ENCODE results near the gene HES1. TPM values are rescaled to one million over a fixed set of nuclear protein-coding genes. Genes with fewer than 3 reads are reported as not detected.

HES1 gene
- total RNA-seq, 2 experiments from 2014 or later: 2.3 to 2.5 TPM

DNA sequence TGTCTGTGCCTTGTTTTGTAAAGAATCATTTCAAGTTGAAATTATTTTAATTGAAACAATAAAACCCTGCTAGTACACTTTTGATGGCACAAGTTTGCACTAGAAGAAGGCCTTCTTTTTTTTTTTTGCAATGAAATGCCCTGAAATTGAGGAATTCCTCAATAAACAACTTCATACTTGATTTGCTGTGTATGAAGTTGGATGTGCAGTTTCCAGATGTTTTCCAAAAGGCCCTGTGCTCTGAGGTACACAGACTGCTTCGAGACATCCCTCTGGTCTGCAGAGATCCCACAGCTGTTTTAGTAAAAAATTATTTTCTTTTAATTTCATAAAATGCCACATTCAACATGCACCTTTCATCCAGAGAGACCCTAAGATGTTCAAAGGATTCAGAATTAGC is 48.9 kb downstream of the HES1 start:
- no peaks in the 10 kb centered on the region for H3K9me3 Mint-ChIP-seq

DNA sequence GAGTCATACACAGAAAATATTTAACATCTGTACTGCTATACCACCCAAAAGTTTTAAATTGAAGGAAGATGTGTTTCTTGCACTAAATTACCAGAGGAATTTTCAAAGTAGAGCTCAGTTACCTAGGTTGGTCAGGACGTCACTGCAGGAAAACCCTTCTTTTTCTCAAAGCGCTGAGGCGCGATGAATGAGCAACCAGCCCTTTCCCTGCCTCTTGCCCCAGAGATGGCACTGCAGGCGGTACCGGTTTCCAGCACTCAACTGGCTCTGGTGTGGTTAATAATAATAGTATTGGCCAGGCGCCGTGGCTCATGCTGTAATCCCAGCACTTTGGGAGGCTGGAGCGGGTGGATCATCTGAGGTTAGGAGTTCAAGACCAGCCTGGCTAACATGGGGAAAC is 49.3 kb downstream of the HES1 start:
- intact Hi-C loops (cut with micrococcal nuclease): no loop called here
- Mint-ChIP-seq H3K9me3 (no peaks in the 10 kb centered on the region), H3K36me3 (ENCODE audit: low read depth) (no peaks in the 10 kb centered on the region), H3K27ac (no peak overlapping the region), H3K27me3 (ENCODE audit: low read depth) (no peaks in the 10 kb centered on the region), H3K4me3 (no peak overlapping the region), H3K4me1 (ENCODE audit: low read depth) (no peaks in the 10 kb centered on the region)
- DNase-seq: no peak
- CTCF ChIA-PET: no interaction called here

More for the DNA sequence above, 48.9 kb downstream of the HES1 start:
- intact Hi-C loops (cut with micrococcal nuclease): no loop called here
- no peaks in the 10 kb centered on the region for H3K4me1 Mint-ChIP-seq (ENCODE audit: low read depth)
- no peaks in the 10 kb centered on the region for H3K36me3 Mint-ChIP-seq (ENCODE audit: low read depth)
- DNase-seq: no peak
- no peak overlapping the region for H3K27ac Mint-ChIP-seq
- no peak overlapping the region for H3K4me3 Mint-ChIP-seq
- CTCF ChIA-PET: no interaction called here
- H3K27me3 Mint-ChIP-seq (ENCODE audit: low read depth): no peaks in the 10 kb centered on the region

DNA sequence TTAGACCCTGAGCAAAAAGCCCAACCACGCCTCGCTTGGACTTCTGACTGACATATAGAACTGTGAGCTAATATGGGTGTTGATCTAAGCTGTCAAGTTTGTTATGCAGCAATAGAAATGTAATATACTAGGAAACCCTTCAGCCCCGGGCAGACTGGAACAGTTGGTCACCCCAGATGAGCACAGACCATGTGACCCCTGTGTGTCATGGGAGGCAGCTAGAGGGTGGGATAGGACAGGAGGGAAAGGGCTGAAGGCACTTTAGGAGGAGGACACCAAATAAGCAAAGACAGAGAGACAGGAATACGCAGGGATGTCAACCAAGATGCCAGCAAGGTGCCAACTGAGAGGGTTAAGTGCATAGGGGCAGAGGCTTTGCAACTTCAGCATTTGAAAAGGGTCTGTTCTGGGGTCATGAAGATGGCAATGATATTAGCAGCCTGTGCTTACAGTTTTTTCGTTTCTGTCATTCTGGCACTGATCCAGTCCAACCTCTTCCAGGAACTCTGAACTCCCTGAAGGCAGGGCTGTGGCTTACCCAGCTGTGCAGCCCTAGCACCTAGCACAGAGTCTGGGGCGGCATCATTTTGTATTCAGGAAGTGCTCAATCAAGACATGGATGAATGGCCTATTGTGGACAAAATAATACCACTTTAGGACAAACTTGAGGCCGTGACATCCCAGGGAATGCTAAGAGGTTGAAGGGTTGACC is 51.4 kb downstream of the HES1 start:
- Mint-ChIP-seq H3K36me3 (ENCODE audit: low read depth) (no peaks in the 10 kb centered on the region), H3K27me3 (ENCODE audit: low read depth) (no peaks in the 10 kb centered on the region), H3K27ac (no peak overlapping the region), H3K4me3 (no peak overlapping the region), H3K4me1 (ENCODE audit: low read depth) (no peaks in the 10 kb centered on the region), H3K9me3 (no peaks in the 10 kb centered on the region)
- CTCF ChIA-PET: interaction anchor here (0.6 to 0.8 kb wide), 2 partner anchors 126 to 128 kb away, joined by 4 read pairs; no protein-coding TSS in a partner anchor
- DNase-seq: no peak
- intact Hi-C loops (cut with micrococcal nuclease): no loop called here

Other genes starting within 250 kb of the HES1 start
- gene CPN2, start 215.2 kb downstream of the HES1 start, total RNA-seq: not detected
- gene LRRC15, start 233.6 kb downstream of the HES1 start, total RNA-seq: not detected